IMR-90 (cell line): ENCODE measurements around the gene TMEM144. TPM values are rescaled to one million over a fixed set of nuclear protein-coding genes. Genes with fewer than 3 reads are reported as not detected.

Source experiments
- ATAC-seq: fragments of 200-7000 bp; cut with Tn5 transposase; 2 replicates; pipeline ENCODE4 v1.9.1; 2020; ENCODE audit warnings: low read depth, mild to moderate bottlenecking, moderate library complexity
- BruUV-seq: library from RNA; stranded (reverse); fragments of 400-500 nt; replicated peaks from 2 replicates; lab custom pipeline; 2021; lab: Mats Ljungman, UMichigan
- CTCF ChIA-PET: fragments of 300-600 bp; formaldehyde crosslinking; extraction: SDS; loops from one replicate; lab custom pipeline; 2021; ENCODE audit warnings: antibody characterized with exemption; lab: Yijun Ruan, JAX
- POLR2A ChIA-PET: fragments of 300-600 bp; sonication (Branson Sonifier 250); formaldehyde crosslinking; loops from one replicate; lab custom pipeline; 2022; ENCODE audit warnings: antibody characterized with exemption; ENCODE audit not compliant: unreplicated experiment; lab: Charles Lee
- DNase-seq: peaks from one replicate; pipeline ENCODE4 v3.0.0; 2013
- H2AFZ ChIP-seq: replicated peaks from 2 replicates; pipeline ENCODE3; 2013; ENCODE audit warnings: low read length, mild to moderate bottlenecking; ENCODE audit not compliant: poor library complexity
- H2AK5ac ChIP-seq: 2 replicates; pipeline ENCODE4 v1.6.1; 2013; ENCODE audit warnings: low read depth, low read length, inconsistent platforms
- H2AK9ac ChIP-seq: replicated peaks from 2 replicates; pipeline ENCODE3; 2013; ENCODE audit warnings: mild to moderate bottlenecking, low read depth, low read length, moderate library complexity; ENCODE audit not compliant: poor library complexity
- H2BK120ac ChIP-seq: 2 replicates; pipeline ENCODE4 v1.6.1; 2013; ENCODE audit warnings: low read depth, low read length, inconsistent platforms
- H2BK15ac ChIP-seq: 3 replicates; pipeline ENCODE4 v1.6.1; 2013; ENCODE audit warnings: low read depth, low read length, inconsistent platforms
- H2BK20ac ChIP-seq: 2 replicates; pipeline ENCODE4 v1.6.1; 2013; ENCODE audit warnings: low read depth, mild to moderate bottlenecking, inconsistent platforms, low read length, moderate library complexity
- H2BK5ac ChIP-seq: 2 replicates; pipeline ENCODE4 v1.6.1; 2013; ENCODE audit warnings: mild to moderate bottlenecking, low read depth, low read length, inconsistent platforms; ENCODE audit not compliant: poor library complexity, severe bottlenecking
- H3K14ac ChIP-seq: replicated peaks from 2 replicates; pipeline ENCODE4 v1.6.1; 2013; ENCODE audit warnings: low read depth, low read length, inconsistent platforms
- H3K18ac ChIP-seq: 2 replicates; pipeline ENCODE4 v1.6.1; 2013; ENCODE audit warnings: low read depth, low read length, control low read depth
- H3K23ac ChIP-seq: 2 replicates; pipeline ENCODE4 v1.6.1; 2013; ENCODE audit warnings: low read depth, low read length, inconsistent platforms
- H3K27ac ChIP-seq: 2 replicates; pipeline ENCODE4 v1.5.1; 2013; ENCODE audit warnings: mild to moderate bottlenecking, control low read depth, low read length; ENCODE audit not compliant: insufficient read depth
- H3K27me3 ChIP-seq: 2 replicates; pipeline ENCODE4 v1.6.1; 2013; ENCODE audit warnings: low read length; ENCODE audit not compliant: control insufficient read depth, insufficient read depth
- H3K36me3 ChIP-seq: 2 replicates; pipeline ENCODE4 v1.6.1; 2013; ENCODE audit warnings: low read length, mixed read lengths; ENCODE audit not compliant: control insufficient read depth, insufficient read depth
- H3K4ac ChIP-seq: 2 replicates; pipeline ENCODE4 v1.6.1; 2013; ENCODE audit warnings: low read depth, low read length, inconsistent platforms
- H3K4me1 ChIP-seq: 2 replicates; pipeline ENCODE4 v1.6.1; 2013; ENCODE audit warnings: low read length, mixed read lengths; ENCODE audit not compliant: control insufficient read depth, insufficient read depth
- H3K4me2 ChIP-seq: 2 replicates; pipeline ENCODE4 v1.6.1; 2013; ENCODE audit warnings: low read depth, mild to moderate bottlenecking, control low read depth, low read length, moderate library complexity
- H3K4me3 ChIP-seq: 2 replicates; pipeline ENCODE4 v1.5.1; 2013; ENCODE audit warnings: low read depth, mild to moderate bottlenecking, control low read depth, low read length, moderate library complexity; ENCODE audit not compliant: insufficient read depth
- H3K56ac ChIP-seq: 2 replicates; pipeline ENCODE4 v1.6.1; 2013; ENCODE audit warnings: low read length, inconsistent platforms; ENCODE audit not compliant: insufficient read depth; ENCODE audit errors: extremely low read depth
- H3K79me1 ChIP-seq, 2 experiments: 2 replicates each; pipeline ENCODE4 v1.6.1; 2013; ENCODE audit warnings: low read length in 2 of 2, inconsistent platforms in 1 of 2, low read depth in 1 of 2
- H3K9ac ChIP-seq: 2 replicates; pipeline ENCODE4 v1.6.1; 2013; ENCODE audit warnings: low read depth, low read length, control low read depth
- H3K9me1 ChIP-seq: 2 replicates; pipeline ENCODE4 v1.6.1; 2013; ENCODE audit warnings: low read length, inconsistent platforms; ENCODE audit not compliant: insufficient read depth
- H3K9me3 ChIP-seq: 2 replicates; pipeline ENCODE4 v1.6.1; 2013; ENCODE audit warnings: low read length; ENCODE audit not compliant: control insufficient read depth, insufficient read depth
- H4K20me1 ChIP-seq: 2 replicates; pipeline ENCODE4 v1.6.1; 2013; ENCODE audit warnings: low read length, inconsistent platforms; ENCODE audit not compliant: insufficient read depth
- H4K5ac ChIP-seq: 2 replicates; pipeline ENCODE4 v1.6.1; 2013; ENCODE audit warnings: mild to moderate bottlenecking, low read depth, low read length, control low read depth
- H4K8ac ChIP-seq, 2 experiments: 2 replicates each; pipeline ENCODE4 v1.6.1; 2013; ENCODE audit warnings: low read depth in 2 of 2, low read length in 2 of 2, control low read depth in 1 of 2, inconsistent platforms in 1 of 2
- H4K91ac ChIP-seq: 2 replicates; pipeline ENCODE4 v1.6.1; 2013; ENCODE audit warnings: low read depth, low read length, inconsistent platforms; ENCODE audit not compliant: insufficient read depth
- MAZ ChIP-seq: IDR thresholded peaks from 2 replicates; pipeline ENCODE4 v1.6.1; 2012; ENCODE audit warnings: low read depth, mild to moderate bottlenecking, low read length, improper control_type of control experiment, moderate library complexity, borderline replicate concordance
- WGBS, 2 experiments: methylation state at CpG; one replicate each; pipeline versions ENCODE4 v1.1.5 to v1.1.7; 2013; ENCODE audit warnings: missing lambda C conversion rate in 2 of 2; ENCODE audit not compliant: insufficient read length in 1 of 2; ENCODE audit errors: extremely low coverage in 2 of 2; 5-methylcytosine and 5-hydroxymethylcytosine counted together
- dilution Hi-C: fragments of 300-500 bp; cut with HindIII; formaldehyde crosslinking; loops from one replicate; pipeline ENCODE4 v1.14.3; 2018; ENCODE audit warnings: low sequenced_read_pairs; ENCODE audit not compliant: unreplicated experiment
- in situ Hi-C: fragments of 300-500 bp; cut with MboI; formaldehyde crosslinking; loops from 3 replicates; pipeline ENCODE4 v1.14.3; 2019; ENCODE audit warnings: low sequenced_read_pairs, inconsistent platforms, mixed read lengths
- intact Hi-C: fragments of 100-400 bp; cut with micrococcal nuclease; formaldehyde crosslinking; loops from 2 replicates; pipeline ENCODE4 v1.10.0; 2022
- polyA plus RNA-seq, 3 experiments: library from polyadenylated mRNA; depleted of rRNA; stranded (reverse); fragments of >200 nt; gene quantifications; 2 replicates each; pipeline ENCODE4 v1.2.3, GENCODE V29; 2012; ENCODE audit warnings: low replicate concordance in 1 of 3
- total RNA-seq: library from RNA; depleted of rRNA; stranded (reverse); fragments of >200 nt; gene quantifications from 2 replicates; pipeline ENCODE4 v1.2.3, GENCODE V29; 2012

The TMEM144 gene
- total and polyA plus RNA-seq, 2 of the 4 experiments (the other 2 are of a cell fraction): 0.58 to 2.2 TPM

DNA sequence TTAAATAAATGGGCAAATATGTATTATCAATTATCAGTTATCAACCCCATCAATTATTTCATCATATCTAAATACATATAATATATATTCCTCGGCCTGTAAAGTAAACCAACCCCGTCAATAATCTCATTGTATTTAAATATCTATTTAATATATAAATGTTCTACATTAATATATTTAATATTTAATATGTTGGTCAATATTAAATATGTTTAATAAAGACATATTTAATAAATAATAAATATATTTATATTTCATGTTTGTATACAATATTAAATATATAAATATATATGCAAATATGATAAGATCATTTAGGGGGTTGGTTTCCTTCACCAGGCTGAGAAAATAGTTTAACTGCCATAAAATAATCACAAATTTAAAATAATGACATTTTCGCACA, 6.4 kb upstream of the TMEM144 start:
- WGBS, 2 experiments: no CpG with 5 or more reads among the region's 3 CpGs
- ChIA-PET CTCF (no interaction called here), POLR2A (no interaction called here)
- in situ Hi-C loops (no loop called here), intact Hi-C loops (no loop called here), dilution Hi-C loops (no loop called here)
- H4K5ac ChIP-seq: no peak overlapping the region
- no peak overlapping the region for H2BK120ac ChIP-seq
- H3K9ac ChIP-seq: no peak overlapping the region
- no peak overlapping the region for H3K23ac ChIP-seq
- no peak overlapping the region for H3K4ac ChIP-seq
- H3K27ac ChIP-seq: no peak overlapping the region
- no peak overlapping the region for H2BK15ac ChIP-seq
- H3K56ac ChIP-seq: no peak overlapping the region
- no peak overlapping the region for H2BK20ac ChIP-seq
- no peak overlapping the region for H3K18ac ChIP-seq
- H2AFZ ChIP-seq: no peak overlapping the region
- no peak overlapping the region for H2AK5ac ChIP-seq
- ATAC-seq (no peak), DNase-seq (no peak)
- no peaks in the 10 kb centered on the region for H4K20me1 ChIP-seq
- no peak overlapping the region for H3K4me3 ChIP-seq
- no peaks in the 10 kb centered on the region for H3K9me1 ChIP-seq
- no peaks in the 10 kb centered on the region for H3K36me3 ChIP-seq
- H3K4me2 ChIP-seq: no peak overlapping the region
- no peak overlapping the region for H4K8ac ChIP-seq
- no peak overlapping the region for H2BK5ac ChIP-seq
- H3K4me1 ChIP-seq: no peaks in the 10 kb centered on the region
- H2AK9ac ChIP-seq: no peak overlapping the region
- TF ChIP-seq MAZ: no peak
- H3K79me1 ChIP-seq: no peaks in the 10 kb centered on the region
- no peak overlapping the region for H3K14ac ChIP-seq
- no peaks in the 10 kb centered on the region for H3K9me3 ChIP-seq
- peaks cover 3% of the 10 kb centered on the region; the same call in 1 of the 2 replicates for H3K27me3 ChIP-seq
- no peak overlapping the region for H4K91ac ChIP-seq
- no TSS peak for BruUV-seq
